GM12878 (cell line): ENCODE measurements around the gene ARF3. TPM values are rescaled to one million over a fixed set of nuclear protein-coding genes. Genes with fewer than 3 reads are reported as not detected.

ENCODE experiments used
- ASH2L ChIP-seq: fragments of 300-600, 200-600 bp; sonication (generic); IDR thresholded peaks from 2 replicates; pipeline ENCODE4 v1.6.1; 2017; ENCODE audit warnings: low read depth, mild to moderate bottlenecking, borderline replicate concordance
- ATF7 ChIP-seq: fragments of 450-650 bp; IDR thresholded peaks from 2 replicates; pipeline ENCODE4 v1.6.1; 2016; ENCODE audit warnings: low read depth, mild to moderate bottlenecking
- CBX5 ChIP-seq: sonication (generic); IDR thresholded peaks from 2 replicates; pipeline ENCODE4 v1.6.1; 2016; ENCODE audit warnings: low read depth, moderate library complexity, mild to moderate bottlenecking, inconsistent platforms
- CUX1 ChIP-seq: IDR thresholded peaks from 2 replicates; pipeline ENCODE4 v1.6.1; 2012; ENCODE audit warnings: improper control_type of control experiment, low read depth, low read length; ENCODE audit not compliant: insufficient replicate concordance
- E4F1 ChIP-seq: fragments of 450-650 bp; IDR thresholded peaks from 2 replicates; pipeline ENCODE4 v1.6.1; 2018; ENCODE audit warnings: borderline replicate concordance, mild to moderate bottlenecking; ENCODE audit not compliant: partially characterized antibody
- EP300 ChIP-seq, 2 experiments: fragments of 150-350 bp in 1 of 2; IDR thresholded peaks; 2 replicates each; pipeline ENCODE4 v1.6.1; 2011 to 2012; ENCODE audit warnings: low read depth in 2 of 2, low read length in 2 of 2, borderline replicate concordance in 1 of 2, improper control_type of control experiment in 1 of 2, inconsistent platforms in 1 of 2; ENCODE audit not compliant: control insufficient read depth in 1 of 2
- GATAD2B ChIP-seq: fragments of 450-650 bp; conservative IDR thresholded peaks from 2 replicates; pipeline ENCODE4 v1.6.1; 2017; ENCODE audit warnings: low read depth, mild to moderate bottlenecking, moderate library complexity
- IKZF1 ChIP-seq: fragments of 450-650 bp; conservative IDR thresholded peaks from 2 replicates; pipeline ENCODE4 v1.6.1; 2017; ENCODE audit warnings: antibody characterized with exemption, mild to moderate bottlenecking
- JUNB ChIP-seq: IDR thresholded peaks from 2 replicates; pipeline ENCODE4 v1.6.1; 2016; ENCODE audit warnings: antibody characterized with exemption, mild to moderate bottlenecking
- MTA3 ChIP-seq: IDR thresholded peaks from 2 replicates; pipeline ENCODE4 v1.6.1; 2012; ENCODE audit warnings: low read length, inconsistent platforms, borderline replicate concordance
- NFYB ChIP-seq: IDR thresholded peaks from 2 replicates; pipeline ENCODE4 v1.6.1; 2011; ENCODE audit warnings: low read depth, mild to moderate bottlenecking, low read length, improper control_type of control experiment, moderate library complexity; ENCODE audit not compliant: insufficient read depth
- PAX5 ChIP-seq: IDR thresholded peaks from 2 replicates; pipeline ENCODE4 v1.6.1; 2011; ENCODE audit warnings: low read depth, low read length, borderline replicate concordance
- PML ChIP-seq: IDR thresholded peaks from 2 replicates; pipeline ENCODE4 v1.6.1; 2012; ENCODE audit warnings: low read length, inconsistent platforms
- RUNX3 ChIP-seq: IDR thresholded peaks from 2 replicates; pipeline ENCODE4 v1.6.1; 2012; ENCODE audit warnings: low read length, inconsistent platforms
- SMC3 ChIP-seq: IDR thresholded peaks from 2 replicates; pipeline ENCODE4 v1.6.1; 2011; ENCODE audit warnings: low read length, improper control_type of control experiment, borderline replicate concordance
- ZBTB33 ChIP-seq: fragments of 450-650 bp; IDR thresholded peaks from 2 replicates; pipeline ENCODE4 v1.6.1; 2017; ENCODE audit warnings: mild to moderate bottlenecking
- ZNF592 ChIP-seq: fragments of 450-650 bp; IDR thresholded peaks from 2 replicates; pipeline ENCODE4 v1.6.1; 2017; ENCODE audit warnings: mild to moderate bottlenecking, moderate library complexity
- polyA plus RNA-seq, 11 experiments: library from polyadenylated mRNA; depleted of rRNA in 4 of 11; unstranded in 6 of 11; stranded (reverse) in 5 of 11; fragments of >200 nt; fragmentation: Nextera tagmentation in 4 of 11; fragmentation: Illumina TruSeq in 1 of 11; extraction: Ambion mirVana in 4 of 11; extraction: Trizol in 1 of 11; gene quantifications; 1 replicate in 1 of 11; 2 replicates in 10 of 11; pipeline versions ENCODE4 v1.2.1 to v1.2.3, GENCODE V29; 2011 to 2016; ENCODE audit warnings: inconsistent platforms in 2 of 11, missing spikeins in 2 of 11, low read depth in 1 of 11
- total RNA-seq, 4 experiments: library from RNA; depleted of rRNA in 3 of 4; stranded (reverse); fragments of >200 nt in 3 of 4; fragmentation: Illumina TruSeq in 1 of 4; extraction: Trizol in 1 of 4; gene quantifications; 2 replicates each; pipeline versions ENCODE4 v1.2.1 to v1.2.3, GENCODE V29; 2013 to 2021

The ARF3 gene
- total and polyA plus RNA-seq, 10 of the 15 experiments (the other 5 are each of a cell fraction or from before 2014, with no cell fraction given), result 8.7 to 263 (median 74.4) TPM

GRCh38 chr12:48968467-48968866 is 11.2 kb upstream of the ARF3 start (continued):
- TF ChIP-seq JUNB (peak; percentile 89), IKZF1 (peak; percentile 19; the same call in 1 of the 2 replicates), ATF7 (peak; percentile 19; the same call in 1 of the 2 replicates), CBX5 (no peak), ASH2L (no peak), E4F1 (no peak), RUNX3 (peak; percentile 91), PML (no peak), ZNF592 (no peak), NFYB (no peak), GATAD2B (no peak), PAX5 (no peak), MTA3 (no peak), CUX1 (no peak), SMC3 (no peak), EP300 (IDR thresholded peaks at IDR 0.05; ENCODE audit: borderline replicate concordance in 1 of 2, control insufficient read depth in 1 of 2, low read depth in 2 of 2, low read length in 2 of 2) (0 out of 4 replicates have a peak, but pooled peaks of 1 of the 2 experiments have one; percentile 8), ZBTB33 (no peak)
